IgD-negative memory B cell (primary cell): Measurements from ENCODE around the gene B4GALT5. TPM values are rescaled to one million over a fixed set of nuclear protein-coding genes. Genes with fewer than 3 reads are reported as not detected.
A peak's percentile ranks its signal among the peaks of the same experiment; 100 is the strongest.
"Not testable (repeated sequence)": the region's sequence is repeated elsewhere in the genome, so short reads cannot be mapped to it uniquely, and the experiment has no call there.

Experiments
- H3K27ac Mint-ChIP-seq, 3 donors: one replicate each; pipeline ENCODE4 v1.8.0; 2020 to 2022; ENCODE audit warnings: mild to moderate bottlenecking in 3 of 3, mixed read lengths in 3 of 3, moderate library complexity in 1 of 3
- H3K27me3 Mint-ChIP-seq: one replicate; pipeline ENCODE4 v1.8.0; 2021; ENCODE audit warnings: mixed read lengths
- H3K36me3 Mint-ChIP-seq: one replicate; pipeline ENCODE4 v1.8.0; 2020; ENCODE audit warnings: mild to moderate bottlenecking, mixed read lengths
- H3K4me1 Mint-ChIP-seq, 3 donors: one replicate each; pipeline ENCODE4 v1.8.0; 2020 to 2022; ENCODE audit warnings: mixed read lengths in 3 of 3, mild to moderate bottlenecking in 1 of 3
- H3K4me3 Mint-ChIP-seq, 4 donors: one replicate each; pipeline ENCODE4 v1.8.0; 2020 to 2022; ENCODE audit warnings: mild to moderate bottlenecking in 4 of 4, mixed read lengths in 4 of 4, moderate library complexity in 3 of 4
- H3K9me3 Mint-ChIP-seq, 3 donors: one replicate each; pipeline ENCODE4 v1.8.0; 2020 to 2021; ENCODE audit warnings: mixed read lengths in 3 of 3, mild to moderate bottlenecking in 1 of 3
- polyA plus RNA-seq: library from polyadenylated mRNA; unstranded; fragments of 300-500 nt; fragmentation: Illumina TruSeq; gene quantifications from one replicate; pipeline ENCODE4 v1.2.3, GENCODE V29; 2021

The B4GALT5 gene
- 0.48 TPM for polyA plus RNA-seq

DNA sequence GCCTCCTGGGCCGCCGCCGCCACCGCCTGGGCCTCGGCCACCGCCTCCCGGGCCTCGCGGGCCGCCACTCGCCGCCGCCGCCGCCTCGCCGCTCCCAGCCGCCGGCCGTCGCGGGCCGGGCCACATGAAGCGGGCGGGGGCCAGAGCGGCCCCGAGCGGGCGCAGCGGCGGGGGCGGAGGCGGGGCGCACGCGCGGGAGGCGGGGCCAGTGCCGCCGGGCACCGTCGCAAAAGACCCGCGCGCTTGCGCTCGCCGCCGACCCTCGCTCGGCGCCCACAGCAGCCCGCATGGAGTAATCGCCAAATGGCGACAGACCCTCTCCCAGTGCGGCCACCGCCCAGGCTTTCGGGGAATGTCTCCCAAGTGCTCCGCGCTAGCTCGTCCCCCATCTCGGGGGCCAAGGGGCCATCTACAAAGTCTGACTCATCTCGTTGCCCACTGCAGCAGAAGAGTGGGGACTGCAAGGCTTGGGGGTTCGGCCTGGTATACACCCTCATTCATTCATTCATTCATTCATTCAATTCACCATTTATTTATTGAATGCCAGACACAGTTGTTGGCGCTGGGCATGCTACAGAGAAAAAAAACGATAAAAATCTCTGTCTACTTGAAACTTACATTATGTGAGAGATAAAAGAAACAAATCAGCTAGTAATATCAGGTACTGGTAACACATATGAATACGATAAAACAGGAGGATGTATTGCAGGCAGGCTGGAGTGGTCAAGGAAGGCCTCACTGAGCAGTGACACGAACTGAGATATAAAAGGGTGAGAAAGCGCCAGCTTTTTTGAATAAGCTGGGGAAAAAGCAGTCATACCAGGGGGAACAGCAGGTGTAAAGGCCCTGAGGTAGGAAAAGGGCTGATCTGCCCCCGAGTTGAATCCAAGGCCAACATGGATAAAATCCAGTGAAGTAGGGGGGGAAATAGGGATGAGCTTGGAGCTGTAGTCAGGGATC lies at the start of gene B4GALT5:
Gene B4GALT5 (minus strand): TSS at position 126 of the 960 bp plus-strand sequence. CDS start 188 bp downstream, outside the sequence.
- Mint-ChIP-seq H3K27ac (peak within 1 kb of the TSS; percentile 59 to 88 (median 79)), H3K4me3 (peak within 1 kb of the TSS; percentile 89 to 99 (median 93)), H3K36me3 (peaks cover 2% of the 10 kb centered on the region), H3K9me3 (no peaks in the 10 kb centered on the region), H3K4me1 (peaks cover 26 to 42% (median 35%) of the 10 kb centered on the region in 3 donors), H3K27me3 (no peaks in the 10 kb centered on the region)

- Mint-ChIP-seq H3K27ac (no peak overlapping the region), H3K9me3 (no peaks in the 10 kb centered on the region), H3K36me3 (peaks cover 2% of the 10 kb centered on the region), H3K4me3 (no peak overlapping the region), H3K27me3 (peaks cover 4% of the 10 kb centered on the region), H3K4me1 (no peaks in the 10 kb centered on the region)
Measured at GRCh38 chr20:49762940-49763766, 49.5 kb upstream of the B4GALT5 start.

- not testable (repeated sequence) for H3K27ac Mint-ChIP-seq, H3K27me3 Mint-ChIP-seq, H3K36me3 Mint-ChIP-seq, H3K9me3 Mint-ChIP-seq, H3K4me3 Mint-ChIP-seq, H3K4me1 Mint-ChIP-seq
Measured at GRCh38 chr20:49761888-49762287, 48.2 kb upstream of the B4GALT5 start.

DNA sequence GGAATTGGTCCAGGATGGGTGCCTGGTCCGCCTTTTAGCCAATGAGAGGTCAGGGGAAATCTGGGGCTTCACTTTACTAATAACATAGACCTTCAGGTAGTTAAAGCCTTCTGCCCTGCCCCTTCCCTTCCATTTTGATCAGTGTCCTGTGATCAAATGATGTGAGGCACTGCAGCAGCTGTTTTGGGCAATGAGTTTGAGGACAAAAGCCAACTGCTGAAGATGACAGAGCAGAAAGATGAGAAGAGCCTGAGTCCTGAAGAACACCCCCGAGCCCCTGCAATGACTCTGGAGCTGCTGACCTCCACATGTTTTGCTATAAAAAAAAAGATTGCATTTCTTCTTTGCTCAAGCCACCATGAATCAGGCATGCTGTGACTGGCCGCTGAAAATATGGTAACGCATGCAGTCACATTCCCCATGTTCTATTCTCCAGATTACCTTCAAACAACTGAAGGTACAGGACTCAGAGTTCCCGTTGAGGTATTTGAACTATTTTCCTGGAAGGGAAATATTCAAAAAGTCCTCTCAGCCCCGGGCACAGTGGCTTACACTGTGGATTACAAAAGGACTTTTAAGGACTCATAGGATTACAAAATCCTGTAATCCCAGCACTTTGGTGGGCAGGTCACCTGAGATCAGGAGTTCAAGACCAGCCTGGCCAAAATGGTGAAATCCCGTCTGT lies 45.7 kb upstream of the B4GALT5 start:
- Mint-ChIP-seq H3K9me3 (peaks cover 0 to 7% (median 4%) of the 10 kb centered on the region in 3 donors), H3K36me3 (peaks cover 2% of the 10 kb centered on the region), H3K4me1 (no peaks in the 10 kb centered on the region), H3K27ac (no peak overlapping the region), H3K27me3 (peaks cover 4% of the 10 kb centered on the region), H3K4me3 (no peak overlapping the region)

GRCh38 chr20:49758781-49759180 lies 45.1 kb upstream of the B4GALT5 start:
- Mint-ChIP-seq H3K27me3 (peaks cover 4% of the 10 kb centered on the region), H3K27ac (no peak overlapping the region)

GRCh38 chr20:49757597-49757996 lies 43.9 kb upstream of the B4GALT5 start:
- Mint-ChIP-seq H3K4me1 (no peaks in the 10 kb centered on the region), H3K36me3 (peaks cover 2% of the 10 kb centered on the region), H3K27me3 (peaks cover 4% of the 10 kb centered on the region), H3K4me3 (no peak overlapping the region), H3K27ac (no peak overlapping the region), H3K9me3 (peaks cover 0 to 7% (median 4%) of the 10 kb centered on the region in 3 donors)

More at GRCh38 chr20:49758781-49759180, 45.1 kb upstream of the B4GALT5 start:
- peaks cover 2% of the 10 kb centered on the region for H3K36me3 Mint-ChIP-seq
- H3K4me3 Mint-ChIP-seq, result peak overlapping the region in 1 of 4 donors; percentile 39
- H3K4me1 Mint-ChIP-seq, result no peaks in the 10 kb centered on the region
- H3K9me3 Mint-ChIP-seq, result peaks cover 0 to 7% (median 4%) of the 10 kb centered on the region in 3 donors

DNA sequence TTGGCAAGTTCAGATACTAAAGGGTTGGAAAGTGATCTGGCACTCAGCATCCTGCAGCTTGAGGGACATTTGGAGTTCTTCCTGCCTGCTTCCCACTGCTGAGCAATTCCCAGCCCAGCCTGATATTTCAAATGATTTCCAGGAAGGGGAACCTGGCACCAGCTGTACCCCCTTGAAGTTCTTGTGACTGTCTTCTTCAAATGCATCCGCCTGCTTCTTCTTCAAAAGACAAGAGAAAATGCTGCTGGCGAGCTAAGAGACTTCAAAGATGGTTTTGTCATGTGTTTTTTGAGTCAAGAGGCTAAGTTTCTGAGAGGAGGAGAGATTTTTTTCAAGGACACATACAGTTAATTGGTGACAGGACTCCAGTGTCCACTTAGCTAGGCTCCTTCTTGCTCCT lies 42.6 kb upstream of the B4GALT5 start:
- Mint-ChIP-seq H3K9me3 (peaks cover 0 to 7% (median 4%) of the 10 kb centered on the region in 3 donors), H3K4me3 (no peak overlapping the region), H3K36me3 (peaks cover 2% of the 10 kb centered on the region), H3K27me3 (peaks cover 2% of the 10 kb centered on the region), H3K27ac (no peak overlapping the region), H3K4me1 (peaks cover under 1 to 4% (median 2%) of the 10 kb centered on the region in 3 donors)

- Mint-ChIP-seq H3K9me3 (peaks cover 0 to 7% (median 4%) of the 10 kb centered on the region in 3 donors), H3K4me1 (peaks cover 10 to 14% (median 10%) of the 10 kb centered on the region in 3 donors), H3K27me3 (no peaks in the 10 kb centered on the region)
Measured at GRCh38 chr20:49754596-49754995, 40.9 kb upstream of the B4GALT5 start.

DNA sequence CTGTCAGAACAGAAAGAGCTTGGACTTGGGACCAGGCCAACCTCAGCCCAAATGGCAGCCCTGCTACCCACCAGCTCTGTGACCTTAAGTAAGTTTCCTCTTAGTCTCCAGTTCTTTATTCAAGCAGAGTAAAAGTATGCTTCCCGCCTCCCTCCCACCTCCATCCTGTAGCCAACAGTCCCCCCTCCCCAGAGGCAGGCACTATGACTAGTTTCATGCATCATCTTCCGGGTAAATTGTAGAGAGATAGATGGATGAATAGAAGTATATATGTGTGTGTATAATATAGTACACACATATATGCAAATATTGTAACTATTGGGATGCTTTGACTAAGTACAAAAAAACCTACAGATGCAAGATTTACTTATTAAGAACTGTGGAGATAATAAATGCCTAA lies 39.5 kb upstream of the B4GALT5 start:
- Mint-ChIP-seq H3K4me1 (peaks cover 10 to 14% (median 10%) of the 10 kb centered on the region in 3 donors), H3K27ac (no peak overlapping the region), H3K9me3 (peaks cover 0 to 7% (median 4%) of the 10 kb centered on the region in 3 donors), H3K36me3 (no peaks in the 10 kb centered on the region), H3K27me3 (no peaks in the 10 kb centered on the region), H3K4me3 (peak overlapping the region in 1 of 4 donors; percentile 12)

More at GRCh38 chr20:49754596-49754995, 40.9 kb upstream of the B4GALT5 start:
- Mint-ChIP-seq H3K36me3 (no peaks in the 10 kb centered on the region), H3K27ac (no peak overlapping the region), H3K4me3 (no peak overlapping the region)

- no peak overlapping the region for H3K27ac Mint-ChIP-seq
- H3K9me3 Mint-ChIP-seq, result peaks cover 0 to 4% (median 1%) of the 10 kb centered on the region in 3 donors
- H3K4me1 Mint-ChIP-seq, result peaks cover 10 to 14% (median 10%) of the 10 kb centered on the region in 3 donors
- H3K4me3 Mint-ChIP-seq, result no peak overlapping the region
- no peaks in the 10 kb centered on the region for H3K36me3 Mint-ChIP-seq
- no peaks in the 10 kb centered on the region for H3K27me3 Mint-ChIP-seq
Measured at GRCh38 chr20:49752201-49752903, 38.7 kb upstream of the B4GALT5 start.

DNA sequence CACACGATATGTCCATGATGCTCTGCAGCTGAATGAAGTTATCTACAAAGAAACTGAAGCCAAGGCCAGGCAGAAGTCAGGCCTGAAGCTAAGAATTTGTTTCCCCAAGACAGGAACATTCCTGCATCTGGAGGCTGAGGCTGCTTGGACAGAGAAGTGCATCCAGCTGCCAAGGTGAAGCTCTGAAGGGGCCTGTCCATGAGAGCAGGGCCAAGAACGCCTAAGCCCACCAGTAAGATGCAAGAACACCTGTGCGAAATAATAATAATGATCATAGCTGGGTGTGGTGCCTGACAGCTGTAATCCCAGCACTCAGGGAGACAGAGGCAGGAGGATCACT lies 37.7 kb upstream of the B4GALT5 start:
- Mint-ChIP-seq H3K27ac (peak overlapping the region; percentile 20 to 91 (median 54)), H3K27me3 (no peaks in the 10 kb centered on the region), H3K36me3 (no peaks in the 10 kb centered on the region), H3K4me3 (peak overlapping the region in 2 of 4 donors; percentile 72 to 73), H3K4me1 (peaks cover 10 to 14% (median 10%) of the 10 kb centered on the region in 3 donors), H3K9me3 (no peaks in the 10 kb centered on the region)

GRCh38 chr20:49750611-49751396 lies 37.1 kb upstream of the B4GALT5 start:
- peaks cover 10 to 14% (median 10%) of the 10 kb centered on the region in 3 donors for H3K4me1 Mint-ChIP-seq
- peak overlapping the region; percentile 20 to 91 (median 54) for H3K27ac Mint-ChIP-seq
- no peaks in the 10 kb centered on the region for H3K9me3 Mint-ChIP-seq
- no peaks in the 10 kb centered on the region for H3K27me3 Mint-ChIP-seq
- peak overlapping the region in 3 of 4 donors; percentile 48 to 73 (median 72) for H3K4me3 Mint-ChIP-seq
- no peaks in the 10 kb centered on the region for H3K36me3 Mint-ChIP-seq

GRCh38 chr20:49749625-49750024 lies 35.9 kb upstream of the B4GALT5 start:
- H3K4me3 Mint-ChIP-seq, result peak overlapping the region in 1 of 4 donors; percentile 43
- H3K36me3 Mint-ChIP-seq, result no peaks in the 10 kb centered on the region
- no peaks in the 10 kb centered on the region for H3K9me3 Mint-ChIP-seq
- H3K27me3 Mint-ChIP-seq, result no peaks in the 10 kb centered on the region
- no peak overlapping the region for H3K27ac Mint-ChIP-seq
- H3K4me1 Mint-ChIP-seq, result peaks cover 10 to 17% (median 10%) of the 10 kb centered on the region in 3 donors
